Measurements from ENCODE around the gene OGDH.
A peak's percentile ranks its signal among the peaks of the same experiment; 100 is the strongest.

The OGDH gene

DNA sequence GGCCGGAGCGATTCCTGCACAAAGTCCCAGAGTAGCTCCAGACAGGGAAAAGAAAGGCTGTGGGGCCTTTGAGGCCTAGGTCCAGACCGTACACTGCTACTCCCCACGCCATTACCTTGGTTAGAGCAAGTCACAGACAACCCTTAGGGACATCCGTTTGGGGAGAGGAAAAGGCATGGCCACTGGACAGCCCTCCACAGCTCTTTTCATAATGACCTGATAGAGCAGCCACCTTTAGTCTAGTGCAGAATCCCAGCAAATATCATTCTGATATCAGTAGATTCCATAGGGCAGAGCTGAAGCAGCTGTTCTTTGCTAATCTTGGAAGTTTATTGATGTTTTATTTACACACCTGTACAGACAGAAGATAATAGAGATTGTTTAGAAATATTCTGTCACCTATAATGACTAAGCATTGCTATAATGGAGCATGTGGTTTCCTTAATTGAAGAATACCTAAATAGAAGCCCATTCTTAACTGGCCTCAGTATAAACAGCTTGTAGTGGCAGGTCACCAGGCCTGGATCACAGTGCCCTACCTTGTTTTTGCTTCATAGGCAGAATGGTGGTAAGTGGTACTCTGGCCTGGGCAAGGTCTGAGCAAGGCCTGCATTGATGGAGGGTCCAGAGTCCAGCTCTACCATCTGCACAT, 27.9 kb downstream of the OGDH start:
- ChIA-PET POLR2A (interaction anchor here (0.5 to 1.2 kb wide), 4 partner anchors 12 to 366 kb away, joined by 3 to 4 read pairs (median 4); partner anchors contain the start of genes OGDH and TMED4), CTCF (interaction anchor here (0.8 to 2.5 kb wide), 5 partner anchors 13 to 34 kb away, joined by 4 to 8 read pairs (median 6); partner anchors contain the start of gene OGDH)
- no peak for DNase-seq (ENCODE audit: extremely low spot score)
- TF ChIP-seq, protein P1, sequence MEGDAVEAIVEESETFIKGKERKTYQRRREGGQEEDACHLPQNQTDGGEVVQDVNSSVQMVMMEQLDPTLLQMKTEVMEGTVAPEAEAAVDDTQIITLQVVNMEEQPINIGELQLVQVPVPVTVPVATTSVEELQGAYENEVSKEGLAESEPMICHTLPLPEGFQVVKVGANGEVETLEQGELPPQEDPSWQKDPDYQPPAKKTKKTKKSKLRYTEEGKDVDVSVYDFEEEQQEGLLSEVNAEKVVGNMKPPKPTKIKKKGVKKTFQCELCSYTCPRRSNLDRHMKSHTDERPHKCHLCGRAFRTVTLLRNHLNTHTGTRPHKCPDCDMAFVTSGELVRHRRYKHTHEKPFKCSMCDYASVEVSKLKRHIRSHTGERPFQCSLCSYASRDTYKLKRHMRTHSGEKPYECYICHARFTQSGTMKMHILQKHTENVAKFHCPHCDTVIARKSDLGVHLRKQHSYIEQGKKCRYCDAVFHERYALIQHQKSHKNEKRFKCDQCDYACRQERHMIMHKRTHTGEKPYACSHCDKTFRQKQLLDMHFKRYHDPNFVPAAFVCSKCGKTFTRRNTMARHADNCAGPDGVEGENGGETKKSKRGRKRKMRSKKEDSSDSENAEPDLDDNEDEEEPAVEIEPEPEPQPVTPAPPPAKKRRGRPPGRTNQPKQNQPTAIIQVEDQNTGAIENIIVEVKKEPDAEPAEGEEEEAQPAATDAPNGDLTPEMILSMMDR (IDR thresholded peaks at IDR 0.05; ENCODE audit: control extremely low read depth, extremely low read depth, low read depth, missing control alignments): no peak

DNA sequence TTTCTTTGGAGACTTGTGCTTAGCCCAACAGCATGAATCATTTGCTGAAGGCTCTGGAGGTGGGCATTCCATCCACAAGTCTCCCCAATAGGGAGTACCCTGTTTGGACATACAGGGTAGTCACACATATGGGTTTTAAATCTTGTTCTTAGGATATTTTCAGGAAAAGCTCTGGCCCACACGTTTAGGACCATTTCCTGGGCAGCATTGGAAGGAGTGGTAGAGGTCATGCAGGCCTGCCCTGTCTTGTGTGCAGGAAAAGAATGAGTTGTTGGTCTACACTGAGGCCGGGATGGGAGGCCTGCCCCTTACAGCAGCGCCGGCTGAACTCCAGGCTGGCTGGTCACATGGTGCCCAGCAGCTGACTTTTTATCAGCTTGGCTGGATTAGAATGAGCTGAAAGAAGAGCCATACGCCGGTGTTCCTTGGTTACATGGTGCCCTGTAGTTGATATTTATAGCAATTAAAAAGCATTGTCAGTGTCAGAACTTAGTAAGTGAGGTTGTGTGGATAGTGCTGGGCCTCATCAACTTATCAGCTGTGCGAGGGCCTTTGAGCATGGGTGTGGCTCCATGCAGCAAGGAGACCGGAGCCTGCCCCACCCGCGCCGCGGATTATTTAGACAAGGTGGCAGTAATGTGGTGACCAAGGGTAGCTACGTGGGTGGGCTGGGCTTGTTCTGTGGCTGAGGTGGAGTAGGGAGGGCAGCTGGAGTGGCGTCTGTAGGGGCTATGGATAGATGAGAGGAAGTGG, 28.6 kb downstream of the OGDH start:
- ChIA-PET CTCF (interaction anchor here (0.7 to 2.5 kb wide), 5 partner anchors 14 to 29 kb away, joined by 3 to 9 read pairs (median 6); partner anchors contain the start of gene OGDH), POLR2A (interaction anchor here (1.2 kb wide), 1 partner anchor 53 kb away, joined by 3 read pairs; the partner anchor contains the start of gene TMED4)
- no peak for DNase-seq (ENCODE audit: extremely low spot score)

DNA sequence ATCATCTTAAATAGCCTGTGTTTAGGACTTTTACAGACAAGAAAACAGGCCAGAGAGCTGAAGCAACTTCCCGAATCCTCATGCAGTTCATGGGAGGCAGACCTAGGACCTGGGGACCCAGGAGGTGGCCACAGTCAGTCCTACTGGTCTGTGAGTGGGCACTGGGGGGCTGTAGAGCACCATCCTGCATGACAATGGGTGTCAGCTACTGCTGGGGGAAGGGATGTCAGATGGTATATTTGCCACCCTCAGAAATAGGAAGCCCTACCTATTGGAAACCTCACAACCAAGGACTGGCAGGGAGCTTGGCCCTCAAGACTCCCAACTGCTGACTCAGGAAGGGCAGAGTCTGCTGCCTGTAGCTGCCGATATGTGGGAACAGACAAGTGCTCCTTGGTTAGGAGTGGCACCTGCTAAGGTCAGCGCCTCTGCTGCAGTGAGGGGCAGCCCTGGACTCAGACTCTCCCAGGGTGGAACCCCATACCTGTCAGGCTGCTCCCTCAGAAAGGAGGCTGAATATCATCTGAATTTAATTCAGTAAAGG, 29.7 kb downstream of the OGDH start:
- TF ChIP-seq, protein P1 (IDR thresholded peaks at IDR 0.05; ENCODE audit: control extremely low read depth, extremely low read depth, low read depth, missing control alignments): no peak
- CTCF ChIA-PET: interaction anchor here (1.1 to 2.5 kb wide), 4 partner anchors 11 to 71 kb away, joined by 4 to 9 read pairs (median 6); no protein-coding TSS in a partner anchor
- POLR2A ChIA-PET: interaction anchor here (0.9 to 1.0 kb wide), 2 partner anchors 13 to 114 kb away, joined by 4 read pairs; no protein-coding TSS in a partner anchor
- DNase-seq (ENCODE audit: extremely low spot score): no peak

More for the DNA sequence above, 28.6 kb downstream of the OGDH start:
- TF ChIP-seq, protein P1 (IDR thresholded peaks at IDR 0.05; ENCODE audit: control extremely low read depth, extremely low read depth, low read depth, missing control alignments): no peak

DNA sequence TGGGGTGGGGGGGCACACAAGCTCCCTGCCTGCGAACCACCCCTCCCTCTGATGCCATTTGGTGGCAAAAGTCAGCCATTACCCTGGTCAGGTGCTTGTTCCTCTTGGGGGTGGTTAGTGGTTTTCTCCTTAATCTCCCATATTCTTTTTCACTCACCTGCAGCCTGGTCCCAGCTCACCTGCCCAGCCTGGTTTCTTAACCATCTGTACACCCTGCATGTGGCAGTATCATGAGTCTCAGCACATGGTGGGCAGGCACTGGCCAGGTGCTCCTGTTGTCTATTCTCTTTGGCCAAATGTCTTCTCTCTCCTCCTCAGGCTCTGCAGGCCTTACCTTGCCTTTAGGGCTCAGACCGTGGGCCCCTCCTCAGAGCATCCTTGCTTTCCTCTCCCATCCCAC, 30.5 kb downstream of the OGDH start:
- CTCF ChIA-PET: interaction anchor here (1.1 to 2.5 kb wide), 4 partner anchors 12 to 72 kb away, joined by 4 to 9 read pairs (median 6); no protein-coding TSS in a partner anchor
- POLR2A ChIA-PET: interaction anchor here (0.9 to 1.0 kb wide), 2 partner anchors 14 to 113 kb away, joined by 4 read pairs; no protein-coding TSS in a partner anchor
- DNase-seq (ENCODE audit: extremely low spot score): no peak
- TF ChIP-seq, protein P1 (IDR thresholded peaks at IDR 0.05; ENCODE audit: control extremely low read depth, extremely low read depth, low read depth, missing control alignments): no peak

DNA sequence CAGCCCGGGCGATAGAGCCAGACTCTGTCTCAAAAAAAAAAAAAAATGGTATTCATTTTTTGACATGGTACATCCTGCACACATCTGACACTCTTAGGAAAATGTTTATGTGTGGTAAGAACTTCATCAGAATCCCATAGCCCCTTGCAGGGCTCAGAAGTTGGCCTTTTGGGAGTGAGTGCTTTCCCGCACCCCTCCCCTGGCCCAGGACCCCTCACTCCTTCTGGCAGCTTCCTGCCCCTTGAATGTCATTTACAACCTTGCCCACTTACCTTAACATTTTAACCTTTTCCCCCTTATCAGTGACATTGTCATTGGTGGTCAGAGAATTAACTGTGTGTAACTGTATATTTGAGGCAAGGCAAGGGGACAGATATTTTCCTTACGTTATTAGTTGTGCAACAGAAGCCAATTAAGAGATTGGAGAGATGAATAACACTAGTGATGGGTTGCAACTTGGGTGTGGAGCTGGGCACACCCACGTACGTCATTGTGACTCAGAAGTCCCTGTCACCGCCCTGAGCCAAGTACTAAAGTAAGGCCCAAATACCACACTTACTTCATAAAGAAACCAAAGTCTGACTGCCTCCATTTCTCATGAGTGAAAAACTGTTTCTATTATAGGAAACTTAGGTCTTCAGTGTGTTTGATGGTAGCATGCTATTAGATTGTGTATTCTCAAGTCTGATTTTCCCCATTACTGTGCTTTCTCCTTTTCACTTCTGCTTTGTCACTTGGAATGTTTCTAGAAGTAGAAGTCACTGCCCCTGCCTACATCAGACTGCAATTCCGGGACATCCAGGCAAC, 31.6 kb downstream of the OGDH start:
- POLR2A ChIA-PET: interaction anchor here (0.5 to 2.1 kb wide), 3 partner anchors 14 to 160 kb away, joined by 5 to 8 read pairs (median 7); partner anchors contain the start of gene OGDH

More for the DNA sequence above, 31.6 kb downstream of the OGDH start:
- DNase-seq (ENCODE audit: extremely low spot score): peak; percentile 77
- CTCF ChIA-PET: interaction anchor here (1.2 to 2.2 kb wide), 3 partner anchors 12 to 17 kb away, joined by 3 to 9 read pairs (median 4); no protein-coding TSS in a partner anchor
- TF ChIP-seq, protein P1 (IDR thresholded peaks at IDR 0.05; ENCODE audit: control extremely low read depth, extremely low read depth, low read depth, missing control alignments): no peak
